SU-DHL-6 (cell line): Measurements from ENCODE around the gene UBE2D1.

Experiments
- EZH2phosphoT487 ChIP-seq: fragments of 200-600 bp; sonication (generic), shearing (Covaris generic); conservative IDR thresholded peaks from 2 replicates; pipeline ENCODE4 v1.6.1; 2018; ENCODE audit warnings: mild to moderate bottlenecking, antibody characterized with exemption, low read length, moderate library complexity, mixed read lengths
- TF ChIP-seq, protein P1 (sequence below): fragments of 200-600 bp; sonication (generic); IDR thresholded peaks from one replicate; pipeline ENCODE4 v1.5.1; 2017; ENCODE audit warnings: antibody characterized with exemption, mild to moderate bottlenecking, low read length, moderate library complexity; ENCODE audit not compliant: insufficient read depth, poor library complexity, severe bottlenecking

DNA sequence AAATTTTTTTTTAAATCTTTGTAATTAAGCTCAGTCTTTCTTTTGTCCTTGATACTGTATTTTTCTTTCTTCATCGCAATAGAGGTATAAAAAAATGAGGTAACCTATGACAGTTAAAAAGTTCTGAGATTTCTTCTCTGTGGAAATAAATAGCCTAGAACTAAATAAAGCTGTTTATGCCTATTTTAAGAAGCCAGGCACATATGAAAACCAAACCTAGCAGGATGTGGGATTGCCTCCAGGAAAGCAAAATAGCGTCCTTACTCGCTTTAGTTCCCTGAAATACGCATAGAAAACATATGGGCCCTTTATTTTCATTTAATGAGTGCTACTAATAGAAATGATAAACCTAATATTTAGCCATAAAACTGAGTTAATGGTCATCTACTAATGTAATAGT, 6.6 kb downstream of the UBE2D1 start:
- TF ChIP-seq, protein P1, sequence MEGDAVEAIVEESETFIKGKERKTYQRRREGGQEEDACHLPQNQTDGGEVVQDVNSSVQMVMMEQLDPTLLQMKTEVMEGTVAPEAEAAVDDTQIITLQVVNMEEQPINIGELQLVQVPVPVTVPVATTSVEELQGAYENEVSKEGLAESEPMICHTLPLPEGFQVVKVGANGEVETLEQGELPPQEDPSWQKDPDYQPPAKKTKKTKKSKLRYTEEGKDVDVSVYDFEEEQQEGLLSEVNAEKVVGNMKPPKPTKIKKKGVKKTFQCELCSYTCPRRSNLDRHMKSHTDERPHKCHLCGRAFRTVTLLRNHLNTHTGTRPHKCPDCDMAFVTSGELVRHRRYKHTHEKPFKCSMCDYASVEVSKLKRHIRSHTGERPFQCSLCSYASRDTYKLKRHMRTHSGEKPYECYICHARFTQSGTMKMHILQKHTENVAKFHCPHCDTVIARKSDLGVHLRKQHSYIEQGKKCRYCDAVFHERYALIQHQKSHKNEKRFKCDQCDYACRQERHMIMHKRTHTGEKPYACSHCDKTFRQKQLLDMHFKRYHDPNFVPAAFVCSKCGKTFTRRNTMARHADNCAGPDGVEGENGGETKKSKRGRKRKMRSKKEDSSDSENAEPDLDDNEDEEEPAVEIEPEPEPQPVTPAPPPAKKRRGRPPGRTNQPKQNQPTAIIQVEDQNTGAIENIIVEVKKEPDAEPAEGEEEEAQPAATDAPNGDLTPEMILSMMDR = no peak
- TF ChIP-seq EZH2phosphoT487 = no peak
